ENCODE measurements around the gene MTA3. TPM values are rescaled to one million over a fixed set of nuclear protein-coding genes. Genes with fewer than 3 reads are reported as not detected.

MTA3 gene
- total and polyA plus RNA-seq, 2 of the 8 experiments (the other 6 are each of a cell fraction or from before 2014, with no cell fraction given), result 125 to 184 TPM

DNA sequence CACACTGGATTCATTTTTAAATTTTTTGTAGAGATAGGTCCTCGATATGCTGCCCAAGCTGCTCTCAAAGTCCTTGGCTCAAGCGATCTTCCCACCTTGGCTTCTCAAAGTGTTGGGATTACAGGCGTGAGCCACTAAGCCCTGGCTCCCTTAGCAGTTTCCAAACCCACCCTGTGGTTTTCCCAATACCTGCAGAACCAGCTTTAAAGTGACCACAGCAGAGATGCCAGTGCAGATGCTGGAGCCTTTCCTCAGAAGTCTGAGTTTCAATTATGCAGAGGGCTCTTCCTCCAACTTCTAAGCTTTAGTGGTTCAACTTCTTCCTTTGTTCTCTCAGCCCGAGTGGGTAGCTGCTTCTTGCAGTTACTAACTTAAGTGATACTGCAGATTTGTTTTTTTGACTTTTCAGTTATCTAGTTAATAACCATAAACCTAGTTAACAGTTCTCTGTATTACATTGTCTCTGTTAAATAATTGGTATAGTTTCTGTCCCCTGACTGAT is 232.1 kb downstream of the MTA3 start (continued):
- no peak for TF ChIP-seq SIN3A (conservative IDR thresholded peaks at IDR 0.05 in 1 of 2, IDR thresholded peaks at IDR 0.05 in 1 of 2; ENCODE audit: low read depth in 1 of 2, low read length in 2 of 2)
- TF ChIP-seq RNF2 (IDR thresholded peaks at IDR 0.05; ENCODE audit: borderline replicate concordance, low read depth, low read length, missing control alignments, poor library complexity, severe bottlenecking), result no peak
- TF ChIP-seq PHF8 (conservative IDR thresholded peaks at IDR 0.05; ENCODE audit: low read depth, low read length), result no peak
- TF ChIP-seq KDM5A (IDR thresholded peaks at IDR 0.05; ENCODE audit: low read length), result no peak
- TF ChIP-seq EP300 (IDR thresholded peaks at IDR 0.05; ENCODE audit: borderline replicate concordance in 1 of 2, low read depth in 2 of 2, low read length in 2 of 2), result no peak
- no peak for TF ChIP-seq TAF7 (optimal IDR thresholded peaks at IDR 0.05; ENCODE audit: borderline replicate concordance, low read depth, low read length)

Data from H1 (cell line).